Thoracic aorta (tissue), 2 donors: ENCODE measurements around the gene DIPK1C. TPM values are rescaled to one million over a fixed set of nuclear protein-coding genes. Genes with fewer than 3 reads are reported as not detected.

Experiments
- ATAC-seq: fragments of 150-250 bp; one replicate; pipeline ENCODE4 v1.8.0; 2017; ENCODE audit warnings: low read depth; ENCODE audit not compliant: insufficient number of reproducible peaks, low FRiP score
- DNase-seq: peaks from one replicate; pipeline ENCODE4 v3.0.0-alpha.2; 2020; ENCODE audit warnings: low spot score
- H3K27ac ChIP-seq, 2 donors: fragments of 200-600 bp; sonication (generic); 1 replicate in 1 of 2; 2 replicates in 1 of 2; pipeline ENCODE4 v1.5.1; 2016; ENCODE audit warnings: mild to moderate bottlenecking in 2 of 2, moderate library complexity in 2 of 2
- H3K27me3 ChIP-seq: fragments of 200-600 bp; sonication (generic); replicated peaks from 2 replicates; pipeline ENCODE4 v1.6.0; 2016; ENCODE audit warnings: mild to moderate bottlenecking; ENCODE audit not compliant: insufficient read depth
- H3K36me3 ChIP-seq: fragments of 200-600 bp; sonication (generic); one replicate; pipeline ENCODE4 v1.5.1; 2016
- H3K4me1 ChIP-seq, 2 donors: fragments of 200-600 bp; sonication (generic); 1 replicate in 1 of 2; 2 replicates in 1 of 2; pipeline versions ENCODE4 v1.5.1 to v1.6.0; 2016; ENCODE audit warnings: low read depth in 2 of 2, mild to moderate bottlenecking in 1 of 2; ENCODE audit not compliant: control insufficient read depth in 1 of 2
- H3K4me3 ChIP-seq: fragments of 200-600 bp; sonication (generic); 2 replicates; pipeline ENCODE4 v1.5.1; 2016; ENCODE audit warnings: mild to moderate bottlenecking
- H3K9me3 ChIP-seq: fragments of 200-600 bp; sonication (generic); 2 replicates; pipeline ENCODE4 v1.5.1; 2016
- CTCF ChIP-seq: fragments of 200-600 bp; sonication (generic); IDR thresholded peaks from one replicate; pipeline ENCODE4 v1.5.1; 2019; ENCODE audit warnings: antibody characterized with exemption
- total RNA-seq, 2 donors: library from RNA; depleted of rRNA; stranded (reverse); fragments of >200 nt; gene quantifications; one replicate each; pipeline versions ENCODE4 v1.1.0 to v1.2.3, GENCODE V29; 2016

Gene DIPK1C
- total RNA-seq, 2 donors from 2014 or later = not detected

- DNase-seq (no peak), ATAC-seq (no peak)
- no peak overlapping the region for H3K27ac ChIP-seq
- peak overlapping the region; percentile 61 for H3K4me3 ChIP-seq
- TF ChIP-seq CTCF = no peak
- no peaks in the 10 kb centered on the region for H3K36me3 ChIP-seq
- no peaks in the 10 kb centered on the region for H3K27me3 ChIP-seq
- H3K9me3 ChIP-seq = no peaks in the 10 kb centered on the region
- peaks cover 7 to 9% of the 10 kb centered on the region in 2 donors for H3K4me1 ChIP-seq
Observed at GRCh38 chr18:74456349-74457042, 612 bp downstream of the DIPK1C start.

- ATAC-seq = no peak
- Histone ChIP-seq H3K4me1 (peaks cover 7 to 9% of the 10 kb centered on the region in 2 donors), H3K27me3 (no peaks in the 10 kb centered on the region), H3K36me3 (no peaks in the 10 kb centered on the region), H3K27ac (no peak overlapping the region), H3K9me3 (no peaks in the 10 kb centered on the region), H3K4me3 (peak overlapping the region; percentile 61)
- DNase-seq = no peak
- TF ChIP-seq CTCF = no peak
Observed at GRCh38 chr18:74456017-74456348, 1.1 kb downstream of the DIPK1C start.

- no peaks in the 10 kb centered on the region for H3K36me3 ChIP-seq
- ATAC-seq = no peak
- H3K27ac ChIP-seq = no peak overlapping the region
- H3K27me3 ChIP-seq = no peaks in the 10 kb centered on the region
- H3K9me3 ChIP-seq = no peaks in the 10 kb centered on the region
- no peak for TF ChIP-seq CTCF
- no peak overlapping the region for H3K4me3 ChIP-seq
- H3K4me1 ChIP-seq = peaks cover 7 to 9% of the 10 kb centered on the region in 2 donors
- DNase-seq = no peak
Observed at GRCh38 chr18:74455386-74455785, 1.7 kb downstream of the DIPK1C start.

- Histone ChIP-seq H3K27me3 (no peaks in the 10 kb centered on the region), H3K9me3 (no peaks in the 10 kb centered on the region), H3K4me3 (no peak overlapping the region), H3K4me1 (peaks cover 7 to 9% of the 10 kb centered on the region in 2 donors), H3K36me3 (no peaks in the 10 kb centered on the region), H3K27ac (no peak overlapping the region)
- ATAC-seq (no peak), DNase-seq (no peak)
- no peak for TF ChIP-seq CTCF
Observed at GRCh38 chr18:74454279-74454751, 2.8 kb downstream of the DIPK1C start.

GRCh38 chr18:74453642-74454198 lies 3.4 kb downstream of the DIPK1C start:
- Histone ChIP-seq H3K36me3 (no peaks in the 10 kb centered on the region), H3K9me3 (no peaks in the 10 kb centered on the region), H3K4me3 (no peak overlapping the region), H3K27me3 (no peaks in the 10 kb centered on the region), H3K27ac (no peak overlapping the region), H3K4me1 (peaks cover 7 to 9% of the 10 kb centered on the region in 2 donors)
- TF ChIP-seq CTCF = no peak
- ATAC-seq = no peak
- DNase-seq = no peak
